NOMO-1 treated with DMSO at 0.1 percent for 48 hours (cell line): Measurements from ENCODE around the gene ZNF792.
"Not testable (repeated sequence)": the region's sequence is repeated elsewhere in the genome, so short reads cannot be mapped to it uniquely, and the experiment has no call there.

Experiments
- DNase-seq: peaks from one replicate; lab custom pipeline; 2025; ENCODE audit not compliant: unreplicated experiment; lab: John Stamatoyannopoulos, UW

The ZNF792 gene

DNA sequence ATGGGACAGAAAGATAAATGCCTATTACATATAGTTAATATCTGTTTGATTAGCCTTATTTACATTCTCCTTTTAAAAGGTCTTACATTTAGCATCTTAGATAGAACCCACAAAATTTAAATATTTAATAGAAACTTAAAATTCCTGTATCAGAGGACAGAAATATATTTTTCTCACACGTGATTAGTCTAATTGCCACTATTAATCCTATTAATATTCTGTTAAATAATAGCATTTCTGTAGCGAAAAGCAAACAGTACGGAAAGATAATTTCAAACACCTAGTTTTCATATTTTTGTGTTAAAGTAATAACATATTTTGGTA lies 37.7 kb downstream of the ZNF792 start:
- no peak for DNase-seq

DNA sequence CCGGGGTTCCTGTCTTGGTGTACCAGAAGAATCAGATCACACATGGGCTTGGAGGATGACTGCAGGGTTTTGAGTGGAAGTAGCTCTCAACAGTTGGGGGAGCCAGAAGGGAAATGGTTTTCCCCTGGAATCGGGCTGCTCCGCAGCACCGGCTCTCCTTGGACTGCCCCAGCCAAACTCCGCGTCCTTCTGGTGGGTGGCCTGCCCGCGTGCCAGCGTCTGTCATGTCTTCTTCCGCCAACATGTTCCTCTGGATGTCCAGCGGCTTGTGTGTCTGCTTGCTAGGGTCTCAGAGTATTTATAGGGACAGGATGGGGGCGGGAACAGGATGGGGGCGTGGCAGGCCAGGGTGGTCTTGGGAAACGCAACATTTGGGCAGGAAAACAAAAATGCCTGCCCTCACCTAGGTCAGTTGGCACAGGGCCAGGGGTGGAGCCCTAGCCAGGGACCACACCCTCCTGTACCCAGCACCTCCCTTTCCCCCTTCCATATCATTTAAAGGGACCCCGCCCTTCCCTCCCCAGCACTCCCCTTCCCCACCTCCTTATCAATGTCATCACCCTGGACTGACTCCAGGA lies 38.7 kb downstream of the ZNF792 start:
- no peak for DNase-seq

DNA sequence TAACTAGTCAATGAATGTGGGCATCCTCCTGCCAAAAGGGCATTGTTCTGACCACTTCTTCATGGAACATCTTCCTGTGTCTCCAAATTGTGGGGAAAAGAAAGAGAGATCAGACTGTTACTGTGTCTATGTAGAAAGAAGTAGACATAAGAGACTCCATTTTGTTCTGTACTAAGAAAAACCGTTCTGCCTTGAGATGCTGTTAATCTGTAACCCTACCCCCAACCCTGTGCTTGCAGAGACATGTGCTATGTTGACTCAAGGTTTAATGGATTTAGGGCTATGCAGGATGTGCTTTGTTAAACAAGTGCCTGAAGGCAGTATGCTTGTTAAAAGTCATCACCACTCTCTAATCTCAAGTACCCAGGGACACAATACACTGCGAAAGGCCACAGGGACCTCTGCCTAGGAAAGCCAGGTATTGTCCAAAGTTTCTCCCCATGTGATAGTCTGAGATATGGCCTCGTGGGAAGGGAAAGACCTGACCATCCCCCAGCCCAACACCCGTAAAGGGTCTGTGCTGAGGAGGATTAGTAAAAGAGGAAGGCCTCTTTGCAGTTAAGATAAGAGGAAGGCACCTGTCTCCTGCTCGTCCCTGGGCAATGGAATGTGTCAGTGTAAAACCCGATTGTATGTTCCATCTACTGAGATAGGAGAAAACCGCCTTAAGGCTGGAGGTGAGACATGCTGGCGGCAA lies 43.8 kb downstream of the ZNF792 start:
- DNase-seq = not testable (repeated sequence)

GRCh38 chr19:34918190-34918589 lies 45.8 kb downstream of the ZNF792 start:
- no peak for DNase-seq

GRCh38 chr19:34917144-34917543 lies 46.9 kb downstream of the ZNF792 start:
- not testable (repeated sequence) for DNase-seq

DNA sequence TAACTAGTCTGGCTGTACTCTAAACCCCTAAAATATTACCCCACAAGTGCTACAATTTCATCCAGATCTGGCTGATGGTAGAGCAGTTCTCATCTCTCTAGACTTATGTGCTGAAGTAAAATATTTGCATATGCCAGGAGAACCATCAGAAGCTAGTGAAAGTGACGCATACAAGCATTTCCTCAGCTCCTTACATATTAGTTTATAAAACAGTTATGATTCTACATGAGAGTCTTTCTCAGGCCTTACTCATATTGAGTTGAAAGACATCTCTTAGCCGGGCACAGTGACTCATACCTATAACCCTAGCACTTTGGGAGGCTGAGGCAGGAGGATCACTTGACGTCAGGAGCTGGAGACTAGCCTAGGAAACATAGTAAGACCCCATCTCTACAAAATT lies 53.3 kb downstream of the ZNF792 start:
- DNase-seq = no peak
